GM21526 (cell line): ENCODE data around the gene SLCO3A1.

Source experiments
- ATAC-seq: cut with Tn5 transposase; IDR thresholded peaks from one replicate; pipeline ENCODE4 v1.9.1; 2021; ENCODE audit warnings: moderate library complexity; ENCODE audit not compliant: unreplicated experiment, low FRiP score

Gene SLCO3A1

DNA sequence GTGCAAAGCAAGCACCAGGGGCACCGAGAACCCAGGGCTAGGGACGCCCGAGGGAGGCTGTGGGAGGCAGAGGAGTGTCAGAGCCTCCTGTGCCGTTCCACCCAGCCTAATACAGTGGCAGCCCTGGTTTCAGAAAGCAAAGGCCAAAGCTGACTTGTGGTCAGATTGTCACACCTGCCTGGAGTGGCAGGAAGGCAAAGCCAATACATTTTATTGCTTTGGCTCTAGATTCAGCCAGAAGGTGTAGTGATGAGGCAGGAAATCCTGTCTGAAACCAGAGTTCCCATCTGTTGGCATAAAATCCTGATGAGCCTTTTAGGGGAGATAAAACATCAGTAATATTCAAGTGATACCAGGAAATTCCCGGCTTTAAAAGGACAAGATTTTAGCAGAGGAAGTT lies 168.3 kb downstream of the SLCO3A1 start:
- no peak for ATAC-seq

DNA sequence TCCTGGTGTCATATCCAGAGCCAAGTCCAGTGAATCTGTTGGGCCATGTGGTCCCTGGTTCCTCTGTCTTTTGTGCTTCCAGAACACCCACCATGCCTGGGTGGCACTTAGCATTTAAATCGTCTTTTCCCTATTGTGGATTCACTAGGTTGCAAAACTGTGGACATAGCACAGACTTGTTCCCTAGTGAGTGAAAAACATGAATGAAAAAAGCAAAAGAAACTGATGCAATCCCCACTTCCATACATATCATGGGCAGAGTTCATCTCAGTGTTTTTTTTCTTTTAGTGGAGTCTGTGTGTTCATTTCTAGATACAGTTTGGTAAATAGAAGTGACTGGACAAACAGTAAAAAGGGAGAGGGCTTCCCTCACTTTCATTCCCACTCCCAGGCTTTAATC lies 170.5 kb downstream of the SLCO3A1 start:
- ATAC-seq = no peak

DNA sequence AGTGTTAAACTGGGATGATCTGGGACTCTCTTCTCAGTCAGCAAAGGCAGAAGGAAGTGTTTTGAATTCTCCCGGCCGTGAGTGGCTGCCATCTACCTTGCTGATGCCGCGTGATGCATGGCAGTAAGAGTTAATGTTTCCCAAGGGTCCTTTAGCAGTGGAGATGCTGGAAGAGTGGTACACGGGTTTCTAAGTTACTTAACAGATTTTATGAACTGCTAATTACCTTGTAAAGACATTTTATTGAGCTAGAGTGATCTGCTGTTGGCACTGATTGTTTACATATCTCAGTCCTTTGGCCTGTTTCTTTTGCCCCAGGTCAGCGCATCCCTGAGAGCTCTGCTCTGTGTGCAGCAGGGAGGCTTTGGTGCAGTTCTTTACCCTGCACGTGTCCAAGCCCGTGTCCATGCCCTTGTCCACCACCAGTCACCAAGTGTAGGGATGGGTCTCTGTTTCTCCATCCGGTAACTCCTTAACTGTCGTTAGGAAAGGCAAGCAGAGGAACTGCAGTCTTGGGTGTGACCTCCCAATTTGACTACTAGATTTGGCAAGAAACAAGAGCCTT lies 172.3 kb downstream of the SLCO3A1 start:
- ATAC-seq = no peak

DNA sequence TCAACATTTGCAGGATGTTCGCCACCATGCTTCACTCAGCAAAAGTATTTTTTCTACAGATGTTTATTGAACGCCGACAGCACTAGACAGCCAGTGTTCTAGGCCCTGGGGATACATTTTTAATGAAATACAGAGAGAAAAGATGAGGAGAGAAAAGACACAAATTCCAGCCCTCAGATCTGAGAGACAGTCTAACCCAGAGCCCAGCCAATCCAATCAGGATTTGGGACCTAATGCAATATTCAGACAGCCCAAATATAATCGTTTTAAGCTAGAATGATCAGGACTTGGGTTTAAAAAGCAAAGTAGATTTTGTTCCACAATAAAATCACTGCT lies 174.8 kb downstream of the SLCO3A1 start:
- ATAC-seq = no peak

DNA sequence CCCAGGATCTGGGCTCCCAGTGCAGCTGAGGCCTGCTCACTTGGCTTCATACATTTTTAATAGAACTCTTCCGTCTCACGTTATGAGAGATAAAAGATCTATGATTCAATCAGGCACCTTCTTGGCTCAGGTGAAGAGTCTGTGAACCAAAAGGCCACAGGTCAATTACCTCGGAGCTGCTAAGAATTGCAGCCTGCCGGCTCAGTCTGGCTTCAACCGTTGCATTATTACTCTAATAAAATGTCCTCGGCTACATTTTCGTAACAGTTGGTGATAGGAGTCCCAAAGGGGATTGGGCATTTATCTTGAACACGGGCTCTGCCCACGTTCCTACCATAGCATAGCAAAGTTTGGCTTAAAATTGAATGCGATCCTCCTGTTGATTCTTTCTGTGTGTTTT lies 176.3 kb downstream of the SLCO3A1 start:
- ATAC-seq = no peak

DNA sequence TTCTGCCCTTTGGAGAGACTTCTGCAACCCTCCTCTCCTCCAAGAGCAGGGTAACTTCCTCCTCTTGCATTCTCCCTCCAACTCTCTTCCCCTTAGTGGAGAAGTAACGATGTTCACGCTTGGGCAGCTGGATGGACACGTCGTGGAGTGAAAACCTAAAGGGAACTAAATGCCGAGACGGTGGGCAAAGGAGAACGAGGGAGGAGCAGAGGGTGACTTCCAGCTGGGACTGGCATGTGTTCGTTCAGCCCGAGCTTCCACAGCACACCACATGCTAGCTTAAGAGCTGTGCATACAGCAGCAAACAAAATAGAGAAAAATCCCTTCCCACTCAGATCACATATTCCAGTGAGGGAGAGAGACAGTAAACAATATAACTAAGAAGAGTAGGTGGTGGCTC lies 179.8 kb downstream of the SLCO3A1 start:
- no peak for ATAC-seq

DNA sequence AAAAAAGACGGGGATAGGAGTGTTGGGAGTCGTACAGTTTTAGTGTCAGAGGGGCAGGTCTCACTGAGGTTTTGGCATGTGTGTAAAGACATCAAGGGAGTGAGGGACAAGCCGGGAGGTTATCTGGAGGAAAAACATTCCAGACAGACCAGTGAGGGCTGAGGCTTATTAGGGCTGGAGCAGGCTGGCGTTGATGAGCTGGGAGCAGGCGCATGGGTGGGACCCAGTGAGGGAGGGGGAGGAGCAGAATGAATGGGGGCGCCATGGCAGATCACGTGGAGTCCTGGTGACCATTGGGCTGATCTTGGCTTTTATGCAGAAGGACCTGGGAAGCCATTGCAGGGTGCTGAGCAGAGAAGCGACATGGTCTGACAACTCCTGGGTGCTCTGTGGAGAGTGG lies 180.2 kb downstream of the SLCO3A1 start:
- ATAC-seq = no peak

DNA sequence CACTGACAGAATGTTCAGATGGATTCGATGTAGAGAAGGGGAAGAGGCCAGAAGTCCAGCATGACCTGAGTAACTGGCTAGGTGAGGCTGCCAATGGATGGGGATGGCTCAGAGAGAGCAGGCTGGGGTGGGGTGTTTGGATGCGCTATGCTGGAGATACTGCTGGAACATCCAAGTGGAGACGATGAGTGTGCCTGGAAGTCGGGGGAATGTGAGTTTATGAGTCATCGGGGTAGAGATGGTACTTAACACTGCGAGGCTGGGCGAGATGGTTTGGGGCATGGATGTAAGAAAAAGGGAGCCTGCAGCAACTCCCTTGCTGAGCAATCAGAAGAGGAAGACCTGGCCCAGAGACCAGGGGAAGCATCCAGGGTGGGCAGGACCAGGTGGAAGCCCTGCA lies 180.7 kb downstream of the SLCO3A1 start:
- ATAC-seq = no peak

DNA sequence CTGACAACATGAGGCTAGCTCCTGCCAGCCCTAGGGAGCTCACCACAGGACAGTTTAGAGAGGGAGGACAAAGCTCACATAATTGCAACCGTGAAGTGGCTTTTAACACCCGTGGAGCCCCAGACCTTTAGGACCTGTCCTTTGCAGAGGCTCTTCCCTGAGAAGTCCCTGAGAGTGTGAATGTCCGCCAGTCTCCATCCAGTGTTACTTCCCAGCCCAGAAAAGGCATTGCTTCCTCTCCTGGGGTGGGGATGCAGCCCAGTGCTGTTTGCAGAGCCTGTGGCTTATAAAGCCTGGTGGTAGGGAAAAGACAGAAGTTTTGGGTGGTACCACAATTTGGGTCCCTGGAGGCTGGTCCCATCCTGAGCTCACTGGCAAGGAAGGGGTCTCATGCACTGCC lies 182.0 kb downstream of the SLCO3A1 start:
- ATAC-seq = no peak

DNA sequence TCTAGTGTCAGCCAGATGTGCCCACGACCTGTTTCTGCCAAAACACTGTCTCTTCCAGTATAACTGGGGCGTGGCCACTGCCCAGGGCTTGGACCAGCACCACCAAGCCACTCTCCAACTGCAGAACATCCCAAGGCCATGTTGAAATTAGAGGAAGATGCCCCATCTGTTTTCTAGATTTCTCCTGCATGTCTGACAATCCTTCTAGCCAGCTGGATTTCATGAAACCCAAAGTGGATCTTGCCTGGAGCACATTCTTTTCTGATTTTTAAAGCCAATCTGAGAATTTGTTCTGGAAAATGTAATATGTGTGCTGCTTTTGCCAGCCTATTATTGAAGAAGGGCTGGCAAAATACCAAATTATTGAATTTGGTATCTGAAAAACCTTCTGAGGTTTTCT lies 182.5 kb downstream of the SLCO3A1 start:
- ATAC-seq = no peak

DNA sequence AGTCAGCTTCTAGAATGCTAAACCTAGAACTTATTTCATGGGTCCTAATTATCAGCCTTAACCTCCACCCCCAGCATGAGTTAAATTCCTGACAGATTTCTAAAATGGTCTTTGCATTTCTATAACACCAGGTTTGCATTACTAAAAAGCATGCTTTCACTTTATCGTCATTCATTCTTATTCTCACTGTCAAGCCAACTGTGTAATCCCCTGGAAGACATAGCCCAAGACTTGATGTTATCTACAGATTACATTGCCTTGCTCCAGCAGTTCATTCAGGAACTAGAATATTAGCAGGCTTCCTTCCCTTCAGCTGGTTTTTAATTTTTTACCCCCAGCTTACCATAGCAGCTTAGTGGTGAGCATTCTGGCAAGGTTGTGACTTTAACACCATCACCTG lies 184.0 kb downstream of the SLCO3A1 start:
- ATAC-seq = no peak

DNA sequence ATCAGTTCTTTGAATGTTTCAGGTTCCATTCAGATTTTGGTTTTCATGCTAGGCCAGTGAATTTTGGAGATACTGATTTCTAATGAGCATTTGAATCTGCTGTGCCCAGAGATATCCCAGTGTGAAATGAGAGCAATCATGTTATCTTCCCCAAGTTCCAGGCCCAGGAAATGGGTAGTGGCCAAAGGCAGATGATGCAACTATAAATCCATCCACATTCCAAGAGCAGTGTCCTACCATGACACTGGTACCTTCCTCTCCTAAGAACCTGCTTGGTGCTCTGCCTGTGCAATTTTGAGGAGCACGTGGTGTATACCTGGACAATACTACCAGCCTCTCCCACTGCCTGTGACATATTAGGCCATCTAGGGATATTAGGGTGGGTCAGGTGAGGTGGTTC lies 186.8 kb downstream of the SLCO3A1 start:
- no peak for ATAC-seq

DNA sequence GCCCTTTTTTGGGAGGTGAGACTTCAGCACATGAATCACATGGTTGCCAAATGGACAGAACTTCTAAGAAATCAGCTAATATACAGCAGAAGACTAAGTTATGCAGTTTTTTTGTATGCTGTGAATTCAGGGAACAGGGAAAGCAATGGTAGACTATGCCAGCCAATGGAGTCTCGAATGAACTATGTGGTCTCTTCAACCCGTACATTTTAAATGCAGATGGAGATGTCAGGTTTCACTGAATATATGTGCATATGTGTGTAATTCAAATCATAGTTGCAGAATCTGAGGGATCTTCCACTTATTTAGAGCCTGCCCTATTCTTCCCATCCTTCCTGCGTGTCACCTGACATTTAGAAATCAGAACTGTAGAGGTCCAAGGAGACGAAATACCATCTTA lies 187.9 kb downstream of the SLCO3A1 start:
- ATAC-seq = no peak

DNA sequence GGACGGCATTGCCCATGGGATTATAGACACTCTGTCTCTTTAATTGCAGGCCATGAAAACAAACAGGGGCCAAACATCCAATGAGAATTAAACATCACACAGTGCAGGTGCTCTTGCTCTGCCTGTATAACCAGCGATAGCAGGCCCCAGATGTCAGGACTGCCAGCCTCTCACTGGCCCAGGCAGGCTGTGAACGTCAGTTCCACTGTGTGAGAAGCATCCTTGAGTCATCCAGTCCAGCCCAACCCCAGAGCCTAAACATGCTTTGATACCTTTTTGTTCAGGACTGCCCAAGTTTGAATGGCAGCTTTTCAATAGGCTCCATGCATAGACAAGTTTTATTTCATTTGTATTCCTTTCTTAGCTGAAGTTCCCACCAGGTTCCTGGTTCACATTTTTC lies 189.8 kb downstream of the SLCO3A1 start:
- no peak for ATAC-seq

DNA sequence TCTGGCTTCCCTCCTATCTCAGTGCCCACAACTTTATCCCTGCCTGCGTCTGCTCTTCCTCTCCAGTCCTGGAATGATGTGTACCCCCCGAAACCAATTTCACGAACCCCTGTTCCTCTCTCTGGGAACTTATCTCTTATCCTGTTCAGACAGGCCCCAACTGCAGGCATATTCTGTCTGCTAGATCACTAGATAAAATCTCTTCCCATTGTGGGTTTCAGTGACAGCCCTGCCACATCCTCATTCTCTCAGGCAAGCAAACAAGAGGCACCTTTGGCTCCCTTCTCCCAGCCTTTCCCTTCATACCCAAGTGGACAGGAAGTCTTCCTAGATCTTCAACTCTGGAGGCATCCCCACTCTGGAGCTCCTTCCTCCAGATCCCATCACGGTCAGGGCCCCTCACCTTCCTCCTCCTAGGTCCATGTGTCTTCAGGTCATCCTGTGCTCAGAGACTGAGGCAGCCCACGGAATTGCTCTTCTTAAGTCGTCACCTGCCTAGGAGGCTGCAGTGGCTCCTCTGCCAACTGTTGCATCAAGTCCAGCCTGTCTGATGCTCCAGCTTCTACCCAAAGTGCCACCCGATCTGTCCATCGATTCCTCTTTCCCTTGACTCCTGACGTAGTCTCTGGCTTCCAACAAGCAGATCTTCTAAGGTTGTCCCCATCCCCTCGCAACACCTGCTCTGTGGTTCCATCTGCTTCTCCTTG lies 190.8 kb downstream of the SLCO3A1 start:
- ATAC-seq = no peak

DNA sequence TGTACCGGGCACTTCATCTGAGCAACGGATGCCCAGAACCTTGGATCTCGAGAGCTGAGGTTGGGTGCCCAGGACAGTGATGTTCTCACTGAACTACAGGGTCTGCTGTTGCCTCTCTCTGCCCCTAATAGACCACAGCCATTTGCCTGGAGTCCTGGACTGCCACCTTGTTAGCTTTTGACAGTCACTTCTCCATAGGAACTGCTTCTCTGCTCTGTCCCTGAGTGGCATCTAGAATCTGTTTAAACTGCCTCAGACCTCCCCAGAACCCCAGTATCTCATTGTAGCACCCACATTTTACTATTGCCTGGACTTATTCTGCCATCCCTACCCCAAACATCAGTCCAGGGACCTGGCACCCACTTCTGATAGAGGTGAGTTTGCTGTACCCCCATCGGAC lies 194.4 kb downstream of the SLCO3A1 start:
- ATAC-seq = no peak

DNA sequence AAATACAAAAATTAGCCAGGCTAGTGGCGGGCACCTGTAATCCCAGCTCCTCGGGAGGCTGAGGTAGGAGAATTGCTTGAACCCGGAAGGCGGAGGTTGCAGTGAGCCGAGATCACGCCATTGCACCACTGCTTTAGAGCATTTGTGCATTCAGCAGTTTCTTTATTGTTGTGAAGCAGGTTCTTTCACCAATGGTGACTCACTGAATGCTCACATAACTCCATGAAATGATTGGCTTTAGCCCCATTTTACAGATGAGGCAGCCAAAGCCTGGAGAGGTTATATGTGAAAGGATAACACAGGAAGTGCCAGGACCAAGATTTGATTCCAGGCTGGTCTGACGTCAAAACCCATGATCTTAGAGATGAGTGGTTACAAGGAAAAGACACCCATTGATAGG lies 195.2 kb downstream of the SLCO3A1 start:
- no peak for ATAC-seq

DNA sequence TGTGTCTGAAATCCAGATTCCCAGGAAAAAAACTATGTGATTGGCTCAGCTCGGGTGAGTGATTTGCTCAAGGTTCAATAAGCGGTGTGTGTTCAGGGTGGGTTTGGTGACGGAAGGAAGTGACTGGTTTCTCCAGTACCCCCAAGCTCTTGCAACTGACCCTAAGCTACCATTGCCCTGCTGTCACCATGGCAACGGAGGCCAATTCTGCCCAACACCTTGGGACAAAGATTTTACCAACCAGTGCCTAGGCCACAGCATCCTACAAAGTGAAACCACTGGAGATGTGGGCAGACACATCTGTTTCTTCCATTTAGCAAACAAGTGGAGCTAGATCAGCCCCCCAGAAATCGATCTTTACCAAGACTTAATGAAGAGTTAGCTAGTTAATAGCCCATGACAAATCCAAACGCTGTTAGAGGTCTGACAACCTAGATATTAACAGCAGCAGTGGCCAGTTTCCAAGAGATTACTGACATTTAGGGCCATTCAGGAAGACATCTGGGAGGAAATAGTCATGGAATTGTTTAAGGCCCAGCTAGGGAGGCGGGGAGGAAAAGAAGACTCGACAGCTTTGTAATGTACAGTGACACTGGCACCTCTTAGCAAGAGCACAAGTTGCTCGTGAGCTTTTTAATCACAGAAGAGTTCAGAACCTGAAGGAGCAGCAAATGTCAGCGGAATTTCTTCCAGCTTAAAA lies 195.9 kb downstream of the SLCO3A1 start:
- ATAC-seq = no peak

DNA sequence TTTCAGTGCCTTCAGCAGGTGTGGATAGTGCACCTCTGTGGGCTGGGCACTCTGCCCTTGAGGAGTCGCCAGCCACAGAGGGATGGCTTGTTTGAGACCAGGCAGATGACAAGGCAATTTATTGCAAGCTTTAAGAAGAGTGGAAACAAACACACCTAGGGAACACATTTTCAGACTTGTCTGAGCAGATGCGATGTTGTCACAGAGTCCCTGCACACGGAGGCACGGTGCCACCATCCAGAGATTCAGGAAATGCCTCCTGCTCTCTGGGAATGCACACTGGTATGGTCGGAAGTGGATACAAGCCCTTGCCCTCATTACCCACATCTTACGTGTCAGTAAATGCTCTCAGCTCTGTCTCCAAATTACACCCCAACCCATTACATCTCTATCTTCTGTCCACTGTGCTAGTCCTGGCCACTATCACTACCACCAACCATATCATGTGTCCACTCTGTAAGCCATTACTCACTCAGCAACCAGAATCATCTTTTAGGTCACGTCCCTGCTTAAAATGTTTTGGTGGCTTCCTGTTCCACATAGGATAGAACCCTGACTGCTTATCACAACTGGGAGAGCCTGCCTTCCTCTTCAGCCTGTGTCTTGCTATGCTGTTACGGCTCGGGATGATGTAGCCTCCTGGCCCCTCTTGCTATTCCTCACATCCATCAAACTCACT lies 196.9 kb downstream of the SLCO3A1 start:
- ATAC-seq = no peak

DNA sequence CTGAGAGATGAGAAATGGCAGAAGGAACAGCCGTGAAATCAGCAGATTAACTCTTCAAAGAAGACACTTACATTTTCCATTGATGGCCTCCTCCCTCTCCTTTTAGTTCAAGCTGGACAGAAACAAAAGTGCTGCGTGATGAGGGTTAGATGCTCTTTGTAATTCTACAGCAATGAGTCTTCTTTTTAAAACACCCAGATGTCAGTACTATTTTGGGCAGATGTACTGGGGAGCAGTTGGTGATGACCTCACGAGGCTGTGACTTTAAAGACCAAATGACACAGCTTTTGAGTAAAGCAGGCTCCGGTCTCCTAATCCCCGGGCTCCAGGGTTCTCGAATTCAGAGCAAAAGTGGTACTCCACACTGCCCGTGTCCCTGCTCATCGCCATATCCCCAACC lies 198.2 kb downstream of the SLCO3A1 start:
- no peak for ATAC-seq

DNA sequence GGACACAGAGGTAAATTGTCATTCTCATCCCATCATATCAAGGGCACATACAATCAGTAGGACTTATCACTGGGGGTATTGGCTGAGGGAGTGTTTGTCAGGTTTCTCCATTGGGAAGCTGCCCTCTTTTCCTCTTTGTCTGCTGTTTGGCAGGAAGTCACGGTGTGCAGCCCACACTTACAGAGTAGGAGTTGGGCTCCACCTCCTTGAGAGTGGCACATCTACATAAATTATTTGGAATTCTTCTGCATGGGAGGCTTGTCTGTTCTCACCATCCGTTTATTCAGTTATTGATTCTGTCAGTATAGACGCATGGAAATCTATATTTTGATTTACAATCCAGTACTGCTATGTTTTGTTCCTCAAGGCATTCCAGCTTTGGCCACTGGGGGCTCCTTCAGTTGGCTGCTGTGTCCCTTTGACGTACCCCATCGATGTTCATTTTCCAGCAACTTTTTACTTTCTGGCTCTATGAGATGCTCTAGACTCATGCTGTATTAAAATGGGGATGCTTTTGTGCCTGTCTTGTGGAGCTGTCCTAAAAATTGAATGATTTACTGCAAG lies 200.3 kb downstream of the SLCO3A1 start:
- no peak for ATAC-seq
